GM10248 (cell line): ENCODE results near the gene LAP3.

Experiments used
- CTCF ChIA-PET: fragments of 300-600 bp; sonication (Branson Sonifier 250); formaldehyde crosslinking; extraction: SDS; loops from one replicate; lab custom pipeline; 2021; ENCODE audit warnings: antibody characterized with exemption; lab: Yijun Ruan, JAX
- POLR2A ChIA-PET: fragments of 350-650 bp; sonication (Branson Sonifier 250); formaldehyde crosslinking; extraction: SDS; loops from one replicate; lab custom pipeline; 2020; ENCODE audit warnings: antibody characterized with exemption; lab: Yijun Ruan, JAX
- DNase-seq: peaks from one replicate; pipeline ENCODE4 v3.0.0; 2012; ENCODE audit errors: extremely low spot score
- TF ChIP-seq, protein P1 (sequence below): IDR thresholded peaks from 2 replicates; pipeline ENCODE4 v1.5.1; 2012; ENCODE audit warnings: mild to moderate bottlenecking, low read depth; ENCODE audit errors: extremely low read depth, missing control alignments, control extremely low read depth

Gene LAP3

DNA sequence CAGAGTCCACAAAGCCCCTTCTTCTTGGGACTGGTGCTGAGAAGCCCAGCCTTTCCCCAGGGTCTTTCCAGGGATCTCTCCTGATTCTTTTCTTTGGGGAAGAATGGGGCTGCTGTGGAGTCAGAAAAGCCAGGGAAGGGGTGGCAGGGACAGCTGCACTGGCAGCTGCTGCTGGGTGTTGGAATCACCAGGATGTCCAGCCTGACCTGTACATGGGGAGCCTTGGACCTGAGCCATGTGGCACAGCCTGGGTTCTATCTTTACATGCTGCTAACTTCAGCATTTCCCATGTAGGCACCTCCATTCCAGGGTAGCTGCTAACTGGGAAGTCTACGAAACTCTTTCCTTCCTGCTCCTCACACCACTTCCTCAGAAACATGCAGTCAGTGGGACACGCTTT lies 73.4 kb downstream of the LAP3 start:
- TF ChIP-seq, protein P1, sequence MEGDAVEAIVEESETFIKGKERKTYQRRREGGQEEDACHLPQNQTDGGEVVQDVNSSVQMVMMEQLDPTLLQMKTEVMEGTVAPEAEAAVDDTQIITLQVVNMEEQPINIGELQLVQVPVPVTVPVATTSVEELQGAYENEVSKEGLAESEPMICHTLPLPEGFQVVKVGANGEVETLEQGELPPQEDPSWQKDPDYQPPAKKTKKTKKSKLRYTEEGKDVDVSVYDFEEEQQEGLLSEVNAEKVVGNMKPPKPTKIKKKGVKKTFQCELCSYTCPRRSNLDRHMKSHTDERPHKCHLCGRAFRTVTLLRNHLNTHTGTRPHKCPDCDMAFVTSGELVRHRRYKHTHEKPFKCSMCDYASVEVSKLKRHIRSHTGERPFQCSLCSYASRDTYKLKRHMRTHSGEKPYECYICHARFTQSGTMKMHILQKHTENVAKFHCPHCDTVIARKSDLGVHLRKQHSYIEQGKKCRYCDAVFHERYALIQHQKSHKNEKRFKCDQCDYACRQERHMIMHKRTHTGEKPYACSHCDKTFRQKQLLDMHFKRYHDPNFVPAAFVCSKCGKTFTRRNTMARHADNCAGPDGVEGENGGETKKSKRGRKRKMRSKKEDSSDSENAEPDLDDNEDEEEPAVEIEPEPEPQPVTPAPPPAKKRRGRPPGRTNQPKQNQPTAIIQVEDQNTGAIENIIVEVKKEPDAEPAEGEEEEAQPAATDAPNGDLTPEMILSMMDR = no peak
- ChIA-PET CTCF (interaction anchor here (1.1 kb wide), 1 partner anchor 72 kb away, joined by 3 read pairs; no protein-coding TSS in a partner anchor), POLR2A (no interaction called here)
- no peak for DNase-seq

- no peak for DNase-seq
- ChIA-PET POLR2A (no interaction called here), CTCF (no interaction called here)
- TF ChIP-seq, protein P1 = no peak
Measured at GRCh38 chr4:17654701-17655100, 77.7 kb downstream of the LAP3 start.

GRCh38 chr4:17657090-17657489 lies 80.1 kb downstream of the LAP3 start:
- ChIA-PET CTCF (interaction anchor here (0.7 to 1.0 kb wide), 2 partner anchors 13 to 117 kb away, joined by 3 to 4 read pairs; no protein-coding TSS in a partner anchor), POLR2A (no interaction called here)
- TF ChIP-seq, protein P1 = no peak
- peak; percentile 1 for DNase-seq
